Transverse colon (tissue), 4 donors: ENCODE data around the gene MYOZ1.
"Not testable (repeated sequence)": the region's sequence is repeated elsewhere in the genome, so short reads cannot be mapped to it uniquely, and the experiment has no call there.

Source experiments
- CTCF ChIP-seq, 5 experiments: fragments of 200-600 bp in 3 of 5; fragments of 450-650 bp in 2 of 5; sonication (generic) in 3 of 5; IDR thresholded peaks; 1 replicate in 2 of 5; 2 replicates in 3 of 5; pipeline ENCODE4 v1.5.1; 2016 to 2017; ENCODE audit warnings: antibody characterized with exemption in 5 of 5, inconsistent platforms in 3 of 5, mild to moderate bottlenecking in 2 of 5, moderate library complexity in 1 of 5
- POLR2AphosphoS5 ChIP-seq, 3 donors: sonication (generic); formaldehyde crosslinking; IDR thresholded peaks; one replicate each; pipeline ENCODE4 v1.6.1; 2016; ENCODE audit warnings: antibody characterized with exemption in 3 of 3

- not testable (repeated sequence) for TF ChIP-seq CTCF, POLR2AphosphoS5 (IDR thresholded peaks at IDR 0.05)
These were observed 21.4 kb upstream of the MYOZ1 start for GRCh38 chr10:73662705-73663104.
